HepG2 (cell line): ENCODE measurements around the gene KPNA3. TPM values are rescaled to one million over a fixed set of nuclear protein-coding genes. Genes with fewer than 3 reads are reported as not detected.

Source experiments
- AHR ChIP-seq: IDR thresholded peaks from 2 replicates; pipeline ENCODE4 v1.6.1; 2018; ENCODE audit warnings: missing genetic modification reagents, missing compliant biosample characterization
- ATF7-NPFF ChIP-seq: sonication (generic); formaldehyde crosslinking; IDR thresholded peaks from 2 replicates; pipeline ENCODE4 v1.8.1; 2023; ENCODE audit warnings: mild to moderate bottlenecking, low read depth, missing genetic modification reagents, moderate library complexity
- CBX2 ChIP-seq, 2 experiments: fragments of 200-600 bp in 1 of 2; sonication (generic); formaldehyde crosslinking in 1 of 2; IDR thresholded peaks; 2 replicates each; pipeline versions ENCODE4 v1.7.0 to v1.8.1; 2018 to 2022; ENCODE audit warnings: low read depth in 2 of 2, low read length in 1 of 2, mild to moderate bottlenecking in 1 of 2, missing genetic modification reagents in 1 of 2
- DZIP1 ChIP-seq: sonication (generic); formaldehyde crosslinking; IDR thresholded peaks from 2 replicates; pipeline ENCODE4 v1.5.0; 2020; ENCODE audit warnings: mild to moderate bottlenecking, missing genetic modification reagents
- FOXO1 ChIP-seq: sonication (generic); formaldehyde crosslinking; IDR thresholded peaks from 2 replicates; pipeline ENCODE4 v1.4.0; 2020; ENCODE audit warnings: missing genetic modification reagents
- GMEB2 ChIP-seq: IDR thresholded peaks from 2 replicates; pipeline ENCODE4 v1.6.1; 2016; ENCODE audit warnings: missing biosample characterization, missing genetic modification reagents, low read depth
- KLF16 ChIP-seq, 2 experiments: sonication (generic) in 1 of 2; formaldehyde crosslinking in 1 of 2; IDR thresholded peaks; 2 replicates each; pipeline versions ENCODE4 v1.6.1 to v1.8.0; 2016 to 2023; ENCODE audit warnings: missing genetic modification reagents in 2 of 2, missing compliant biosample characterization in 1 of 2
- KLF9 ChIP-seq: IDR thresholded peaks from 2 replicates; pipeline ENCODE4 v1.6.1; 2016; ENCODE audit warnings: low read depth
- MAF1 ChIP-seq: sonication (generic); formaldehyde crosslinking; IDR thresholded peaks from 2 replicates; pipeline ENCODE4 v1.5.0; 2020; ENCODE audit warnings: missing genetic modification reagents, borderline replicate concordance
- MATR3 ChIP-seq: sonication (generic); formaldehyde crosslinking; IDR thresholded peaks from 2 replicates; pipeline ENCODE4 v1.4.0; 2020; ENCODE audit warnings: missing genetic modification reagents
- MLX ChIP-seq: IDR thresholded peaks from 2 replicates; pipeline ENCODE4 v1.6.1; 2016
- NFIB ChIP-seq: sonication (generic); formaldehyde crosslinking; IDR thresholded peaks from 2 replicates; pipeline ENCODE4 v1.9.0; 2021; ENCODE audit warnings: missing genetic modification reagents, mild to moderate bottlenecking, borderline replicate concordance
- SAP130 ChIP-seq: IDR thresholded peaks from 2 replicates; pipeline ENCODE4 v1.6.1; 2016; ENCODE audit warnings: low read depth
- TFDP2 ChIP-seq: sonication (generic); formaldehyde crosslinking; IDR thresholded peaks from 2 replicates; pipeline ENCODE4 v1.4.0; 2020; ENCODE audit warnings: missing genetic modification reagents
- U2AF1 ChIP-seq: fragments of 200-400 bp; formaldehyde crosslinking; optimal IDR thresholded peaks from 2 replicates; pipeline ENCODE3; 2017; ENCODE audit warnings: mild to moderate bottlenecking, low read depth, low read length
- ZBTB14 ChIP-seq: sonication (generic); formaldehyde crosslinking; IDR thresholded peaks from 2 replicates; pipeline ENCODE4 v1.4.0; 2020; ENCODE audit warnings: missing genetic modification reagents
- ZKSCAN8 ChIP-seq: IDR thresholded peaks from 2 replicates; pipeline ENCODE4 v1.6.1; 2016; ENCODE audit warnings: borderline replicate concordance, missing genetic modification reagents, missing compliant biosample characterization
- ZNF225 ChIP-seq: sonication (generic); formaldehyde crosslinking; IDR thresholded peaks from 2 replicates; pipeline ENCODE4 v1.4.0; 2020; ENCODE audit warnings: mild to moderate bottlenecking, missing genetic modification reagents
- ZNF235 ChIP-seq: sonication (generic); formaldehyde crosslinking; IDR thresholded peaks from 2 replicates; pipeline ENCODE4 v1.8.1; 2023; ENCODE audit warnings: mild to moderate bottlenecking, missing genetic modification reagents, borderline replicate concordance
- ZNF580 ChIP-seq: IDR thresholded peaks from 2 replicates; pipeline ENCODE4 v1.6.1; 2016; ENCODE audit warnings: low read depth, borderline replicate concordance
- ZNF709 ChIP-seq: sonication (generic); formaldehyde crosslinking; IDR thresholded peaks from 2 replicates; pipeline ENCODE4 v1.5.0; 2020; ENCODE audit warnings: mild to moderate bottlenecking, missing genetic modification reagents
- ZNF766 ChIP-seq: sonication (generic); formaldehyde crosslinking; IDR thresholded peaks from 2 replicates; pipeline ENCODE4 v1.5.0; 2020; ENCODE audit warnings: missing genetic modification reagents, borderline replicate concordance
- ZSCAN31 ChIP-seq: sonication (generic); formaldehyde crosslinking; IDR thresholded peaks from 2 replicates; pipeline ENCODE4 v1.5.0; 2020; ENCODE audit warnings: low read depth, mild to moderate bottlenecking, missing genetic modification reagents
- polyA plus RNA-seq, 8 experiments: library from polyadenylated mRNA; depleted of rRNA in 3 of 8; stranded (reverse) in 7 of 8; unstranded in 1 of 8; fragments of >200 nt; fragmentation: Illumina TruSeq in 4 of 8; extraction: Trizol in 4 of 8; gene quantifications; 2 replicates each; pipeline versions ENCODE4 v1.2.1 to v1.2.3, GENCODE V29; 2011 to 2016; ENCODE audit warnings: low read depth in 4 of 8, missing spikeins in 1 of 8, mixed read lengths in 1 of 8; ENCODE audit not compliant: insufficient read depth in 1 of 8
- total RNA-seq, 5 experiments: library from RNA; depleted of rRNA; stranded (reverse); fragments of >200 nt; fragmentation: Illumina TruSeq; extraction: Trizol; gene quantifications; 2 replicates each; pipeline ENCODE4 v1.2.3, GENCODE V29; 2016; ENCODE audit warnings: low read depth in 1 of 5

Gene KPNA3
- total and polyA plus RNA-seq, 2 of the 13 experiments (the other 11 are each of a cell fraction or from before 2014, with no cell fraction given): 13.0 to 28.9 TPM

GRCh38 chr13:49807681-49808080, 15.2 kb upstream of the KPNA3 start (continued):
- peak; percentile 72 for TF ChIP-seq SAP130
- TF ChIP-seq ZNF235 (CRISPR knock-in tag): no peak
- TF ChIP-seq CBX2 (IDR thresholded peaks at IDR 0.05; ENCODE audit: low read depth, low read length): no peak
- no peak for TF ChIP-seq CBX2 (CRISPR knock-in tag; IDR thresholded peaks at IDR 0.05; ENCODE audit: low read depth)
- TF ChIP-seq MAF1 (CRISPR knock-in tag): no peak
- TF ChIP-seq MATR3 (CRISPR knock-in tag): no peak
- TF ChIP-seq U2AF1: no peak
- TF ChIP-seq TFDP2 (CRISPR knock-in tag): no peak
- TF ChIP-seq NFIB (CRISPR knock-in tag): no peak
- TF ChIP-seq KLF16 (CRISPR knock-in tag; IDR thresholded peaks at IDR 0.05): no peak
- no peak for TF ChIP-seq ATF7-NPFF
- TF ChIP-seq ZBTB14: no peak
- no peak for TF ChIP-seq ZNF225 (CRISPR knock-in tag)
- peak; percentile 47; the same call in 1 of the 2 replicates for TF ChIP-seq MLX
- no peak for TF ChIP-seq ZNF766 (CRISPR knock-in tag)
- TF ChIP-seq KLF9 (CRISPR knock-in tag): no peak
- no peak for TF ChIP-seq ZNF709 (CRISPR knock-in tag)
- 0 out of 2 replicates have a peak, but pooled peaks have one; percentile 30 for TF ChIP-seq ZKSCAN8
- 0 out of 2 replicates have a peak, but pooled peaks have one; percentile 40 for TF ChIP-seq ZNF580 (CRISPR knock-in tag)
- TF ChIP-seq DZIP1 (CRISPR knock-in tag): no peak
- TF ChIP-seq FOXO1: 0 out of 2 replicates have a peak, but pooled peaks have one; percentile 74
- TF ChIP-seq ZSCAN31 (CRISPR knock-in tag): no peak
- no peak for TF ChIP-seq AHR
- TF ChIP-seq GMEB2: no peak
